Spleen (tissue), 11 donors: Measurements from ENCODE around the gene KRT39. TPM values are rescaled to one million over a fixed set of nuclear protein-coding genes. Genes with fewer than 3 reads are reported as not detected.

ENCODE experiments used
- DNase-seq: peaks from one replicate; pipeline ENCODE4 v3.0.0-alpha.2; 2020
- H3K27ac ChIP-seq, 8 donors: fragments of 200-600 bp; sonication (generic) in 7 of 8; 1 replicate in 4 of 8; 2 replicates in 4 of 8; pipeline versions ENCODE4 v1.5.0 to v1.8.0; 2016 to 2021; ENCODE audit warnings: inconsistent platforms in 4 of 8, mild to moderate bottlenecking in 4 of 8, moderate library complexity in 1 of 8
- H3K27me3 ChIP-seq, 7 donors: fragments of 200-600 bp; sonication (generic) in 6 of 7; replicated peaks in 1 of 7; 1 replicate in 4 of 7; 2 replicates in 3 of 7; pipeline versions ENCODE4 v1.5.0 to v1.8.0; 2016 to 2021; ENCODE audit warnings: inconsistent platforms in 3 of 7, mild to moderate bottlenecking in 1 of 7
- H3K36me3 ChIP-seq, 6 donors: fragments of 200-600 bp; sonication (generic) in 5 of 6; 1 replicate in 4 of 6; 2 replicates in 2 of 6; pipeline versions ENCODE4 v1.5.0 to v1.8.0; 2016 to 2021; ENCODE audit warnings: inconsistent platforms in 2 of 6
- H3K4me1 ChIP-seq, 6 donors: fragments of 200-600 bp; sonication (generic) in 5 of 6; 1 replicate in 3 of 6; 2 replicates in 3 of 6; pipeline versions ENCODE4 v1.5.0 to v1.8.0; 2016 to 2021; ENCODE audit warnings: inconsistent platforms in 3 of 6
- H3K4me3 ChIP-seq, 8 donors: fragments of 200-600 bp; sonication (generic) in 7 of 8; 1 replicate in 4 of 8; 2 replicates in 4 of 8; pipeline versions ENCODE4 v1.5.0 to v1.8.0; 2016 to 2021; ENCODE audit warnings: inconsistent platforms in 4 of 8, mild to moderate bottlenecking in 4 of 8, moderate library complexity in 2 of 8
- H3K9me3 ChIP-seq, 8 donors: fragments of 200-600 bp; sonication (generic) in 7 of 8; 1 replicate in 4 of 8; 2 replicates in 4 of 8; pipeline versions ENCODE4 v1.5.0 to v1.8.0; 2016 to 2021; ENCODE audit warnings: inconsistent platforms in 4 of 8
- POLR2A ChIP-seq, 3 donors: fragments of 450-650 bp; IDR thresholded peaks; one replicate each; pipeline ENCODE4 v1.5.1; 2017; ENCODE audit warnings: antibody characterized with exemption in 3 of 3, mild to moderate bottlenecking in 1 of 3
- POLR2AphosphoS5 ChIP-seq, 3 donors: sonication (generic); formaldehyde crosslinking; IDR thresholded peaks; one replicate each; pipeline ENCODE4 v1.5.1; 2017; ENCODE audit warnings: antibody characterized with exemption in 3 of 3
- WGBS, 5 donors: extraction: QIAGEN DNeasy Blood & Tissue Kit in 3 of 5; methylation state at CpG; one replicate each; pipeline versions ENCODE4 v1.1.5 to v1.1.7; 2013 to 2018; 5-methylcytosine and 5-hydroxymethylcytosine counted together
- intact Hi-C: fragments of 100-400 bp; cut with DNase I; formaldehyde crosslinking; loops from one replicate; pipeline ENCODE4 v1.15.0; 2023; ENCODE audit warnings: low total_unique reads
- polyA plus RNA-seq, 3 donors: library from polyadenylated mRNA; stranded (reverse); fragments of 200-250 nt; gene quantifications; one replicate each; pipeline ENCODE4 v1.2.1, GENCODE V29; 2013
- total RNA-seq, 7 donors: library from RNA; depleted of rRNA in 3 of 7; stranded (reverse); fragments of >200 nt in 3 of 7; fragmentation: NEBNext Ultra II Directional in 4 of 7; extraction: Animal tissue kit (Norgen Biotek cat#: 25700) in 4 of 7; gene quantifications; one replicate each; pipeline versions ENCODE4 v1.1.0 to v1.2.1, GENCODE V29; 2016 to 2021
- TF ChIP-seq, protein P1 (sequence below), 11 experiments: fragments of 200-600 bp in 7 of 11; fragments of 450-650 bp in 4 of 11; sonication (generic) in 4 of 11; IDR thresholded peaks in 8 of 11; conservative IDR thresholded peaks in 3 of 11; 1 replicate in 7 of 11; 2 replicates in 4 of 11; pipeline versions ENCODE4 v1.4.0 to v1.8.0; 2016 to 2021; ENCODE audit warnings: antibody characterized with exemption in 11 of 11, inconsistent platforms in 4 of 11, mild to moderate bottlenecking in 1 of 11
- donor health status: healthy with polysubstance abuse.
- donor health status: DM: no; HTN: no; CAD: no; lungs with moderate emphysema.
- donor health status: DM: no; HTN: no; CAD: no.
- donor health status: Bipolar disorder and iron deficiency.
- donor health status: healthy.
- donor health status: DM: no; HTN: no; CAD: no.
- donor health status: DM: yes; HTN: yes; CAD: no.

KRT39 gene
- total and polyA plus RNA-seq, 10 donors: not detected

DNA sequence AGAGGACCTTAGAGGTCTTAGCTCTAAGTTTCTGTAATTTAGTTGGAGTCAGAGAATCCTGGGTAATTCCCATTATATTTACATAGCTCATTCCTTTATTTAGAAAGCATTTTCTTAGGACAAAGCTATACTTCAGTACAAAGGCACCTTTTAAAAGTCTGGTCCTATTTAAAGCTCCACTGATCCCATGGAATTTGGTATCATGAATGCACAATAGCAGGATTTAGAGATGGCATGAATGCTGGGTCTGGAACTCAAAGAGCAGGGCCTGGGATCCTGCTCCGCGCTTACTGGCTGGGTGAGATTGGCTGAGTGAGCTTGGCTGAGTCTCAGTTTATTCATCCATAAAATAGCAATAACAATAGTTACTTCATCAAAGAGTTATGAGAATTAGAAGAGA, 34.1 kb downstream of the KRT39 start:
- Histone ChIP-seq H3K27me3 (peaks cover 0 to 8% (median 0%) of the 10 kb centered on the region in 7 donors), H3K27ac (no peak overlapping the region), H3K4me3 (no peak overlapping the region), H3K9me3 (no peaks in the 10 kb centered on the region), H3K4me1 (no peaks in the 10 kb centered on the region), H3K36me3 (no peaks in the 10 kb centered on the region)
- intact Hi-C loops: no loop called here
- TF ChIP-seq, protein P1, sequence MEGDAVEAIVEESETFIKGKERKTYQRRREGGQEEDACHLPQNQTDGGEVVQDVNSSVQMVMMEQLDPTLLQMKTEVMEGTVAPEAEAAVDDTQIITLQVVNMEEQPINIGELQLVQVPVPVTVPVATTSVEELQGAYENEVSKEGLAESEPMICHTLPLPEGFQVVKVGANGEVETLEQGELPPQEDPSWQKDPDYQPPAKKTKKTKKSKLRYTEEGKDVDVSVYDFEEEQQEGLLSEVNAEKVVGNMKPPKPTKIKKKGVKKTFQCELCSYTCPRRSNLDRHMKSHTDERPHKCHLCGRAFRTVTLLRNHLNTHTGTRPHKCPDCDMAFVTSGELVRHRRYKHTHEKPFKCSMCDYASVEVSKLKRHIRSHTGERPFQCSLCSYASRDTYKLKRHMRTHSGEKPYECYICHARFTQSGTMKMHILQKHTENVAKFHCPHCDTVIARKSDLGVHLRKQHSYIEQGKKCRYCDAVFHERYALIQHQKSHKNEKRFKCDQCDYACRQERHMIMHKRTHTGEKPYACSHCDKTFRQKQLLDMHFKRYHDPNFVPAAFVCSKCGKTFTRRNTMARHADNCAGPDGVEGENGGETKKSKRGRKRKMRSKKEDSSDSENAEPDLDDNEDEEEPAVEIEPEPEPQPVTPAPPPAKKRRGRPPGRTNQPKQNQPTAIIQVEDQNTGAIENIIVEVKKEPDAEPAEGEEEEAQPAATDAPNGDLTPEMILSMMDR (IDR thresholded peaks at IDR 0.05 in 8 of 11, conservative IDR thresholded peaks at IDR 0.05 in 3 of 11): no peak
- no peak for TF ChIP-seq POLR2A (IDR thresholded peaks at IDR 0.05)
- no peak for TF ChIP-seq POLR2AphosphoS5 (IDR thresholded peaks at IDR 0.05)
- no peak for DNase-seq
- 66 to 93% (median 72%) methylated on average over 2 of the region's 2 CpGs for whole genome bisulfite sequencing, 5 donors

DNA sequence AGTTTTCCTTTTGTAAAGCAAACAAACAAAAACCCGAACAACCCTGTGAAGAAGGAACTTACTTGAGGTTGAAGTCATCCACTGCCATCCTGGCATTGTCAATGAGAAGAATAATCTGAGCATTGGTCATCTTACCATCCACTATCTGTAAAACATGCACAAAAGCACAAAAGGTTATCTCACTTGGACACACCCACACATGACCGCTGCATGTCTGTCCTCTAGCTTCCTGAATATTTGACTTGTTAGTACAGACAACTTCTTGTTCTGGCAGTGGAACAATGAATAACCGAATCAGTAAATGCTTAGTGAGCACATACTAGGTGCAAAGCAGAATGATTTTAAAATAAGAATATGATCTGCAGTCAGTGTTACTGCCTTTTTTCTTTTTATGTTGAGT, 35.4 kb downstream of the KRT39 start:
- TF ChIP-seq, protein P1 (IDR thresholded peaks at IDR 0.05 in 8 of 11, conservative IDR thresholded peaks at IDR 0.05 in 3 of 11): no peak

DNA sequence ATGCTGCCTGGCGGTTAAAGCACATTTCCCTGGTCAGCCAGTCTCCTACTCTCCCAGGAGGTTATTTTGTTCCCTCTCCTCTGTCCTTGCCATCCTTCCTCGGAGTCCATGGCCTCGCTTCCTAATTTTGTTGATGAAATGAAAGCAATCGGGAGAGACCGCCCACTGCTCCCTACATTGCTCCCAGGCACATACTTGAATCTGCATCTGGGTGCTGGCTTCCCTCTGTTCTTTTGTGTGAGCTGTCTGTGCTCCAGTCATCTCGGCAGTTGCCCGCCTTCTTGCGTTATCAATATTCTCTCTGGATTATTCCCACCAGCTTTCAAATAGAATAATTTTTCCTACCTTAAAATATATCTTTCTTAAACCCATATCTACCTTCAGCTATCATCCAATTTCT, 40.4 kb downstream of the KRT39 start:
- intact Hi-C loops: no loop called here
- TF ChIP-seq POLR2A (IDR thresholded peaks at IDR 0.05) (no peak), POLR2AphosphoS5 (IDR thresholded peaks at IDR 0.05) (no peak)
- TF ChIP-seq, protein P1 (IDR thresholded peaks at IDR 0.05 in 8 of 11, conservative IDR thresholded peaks at IDR 0.05 in 3 of 11): no peak
- no peaks in the 10 kb centered on the region for H3K4me1 ChIP-seq
- peaks cover 0 to 23% (median 0%) of the 10 kb centered on the region in 7 donors for H3K27me3 ChIP-seq
- no peaks in the 10 kb centered on the region for H3K36me3 ChIP-seq
- WGBS, 5 donors: 80 to 92% (median 86%) methylated on average over 8 of the region's 8 CpGs
- H3K27ac ChIP-seq: no peak overlapping the region
- H3K4me3 ChIP-seq: no peak overlapping the region
- no peak for DNase-seq
- H3K9me3 ChIP-seq: no peaks in the 10 kb centered on the region

More for the DNA sequence above, 35.4 kb downstream of the KRT39 start:
- Histone ChIP-seq H3K27me3 (peaks cover 0 to 17% (median 0%) of the 10 kb centered on the region in 7 donors), H3K4me1 (no peaks in the 10 kb centered on the region), H3K36me3 (no peaks in the 10 kb centered on the region), H3K4me3 (no peak overlapping the region), H3K27ac (no peak overlapping the region), H3K9me3 (no peaks in the 10 kb centered on the region)
- intact Hi-C loops: no loop called here
- 60 to 76% (median 72%) methylated on average over 3 of the region's 3 CpGs for WGBS, 5 donors
- no peak for DNase-seq

DNA sequence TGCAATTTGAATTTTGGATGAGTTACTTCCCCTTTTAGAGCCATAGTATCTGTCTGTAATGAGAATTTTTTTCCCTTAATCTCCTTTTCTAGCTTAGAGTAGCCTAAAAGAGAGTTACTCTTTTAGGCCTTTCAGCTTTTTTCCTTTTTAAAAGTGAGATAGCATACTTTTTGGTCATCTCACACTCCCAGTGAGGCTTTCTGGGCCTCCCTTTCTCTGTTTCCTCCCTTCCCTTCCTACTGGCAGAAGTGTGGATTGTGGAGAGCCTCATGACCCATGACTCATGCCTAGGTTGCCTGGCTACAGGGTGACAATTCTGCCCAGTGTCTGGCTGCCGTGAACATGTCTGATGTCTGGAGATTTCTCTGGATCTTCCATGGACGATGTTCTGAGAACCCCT, 44.5 kb downstream of the KRT39 start:
- Histone ChIP-seq H3K36me3 (no peaks in the 10 kb centered on the region), H3K9me3 (no peaks in the 10 kb centered on the region), H3K27ac (no peak overlapping the region), H3K27me3 (peaks cover 0 to 23% (median 0%) of the 10 kb centered on the region in 7 donors), H3K4me3 (no peak overlapping the region), H3K4me1 (no peaks in the 10 kb centered on the region)
- DNase-seq: no peak
- intact Hi-C loops: no loop called here
- TF ChIP-seq POLR2A (IDR thresholded peaks at IDR 0.05) (no peak), POLR2AphosphoS5 (IDR thresholded peaks at IDR 0.05) (no peak)
- TF ChIP-seq, protein P1 (IDR thresholded peaks at IDR 0.05 in 8 of 11, conservative IDR thresholded peaks at IDR 0.05 in 3 of 11): no peak
- WGBS, 5 donors: 64 to 91% (median 78%) methylated on average over 2 of the region's 2 CpGs
